Ammon's horn (tissue), 1 donor: ENCODE measurements around the gene SMARCAD1.

Experiments used
- DNase-seq: peaks from one replicate; pipeline ENCODE4 v3.0.0-alpha.2; 2016; ENCODE audit warnings: low spot score

Gene SMARCAD1

GRCh38 chr4:94228493-94229216 lies 21.0 kb downstream of the SMARCAD1 start:
- no peak for DNase-seq

DNA sequence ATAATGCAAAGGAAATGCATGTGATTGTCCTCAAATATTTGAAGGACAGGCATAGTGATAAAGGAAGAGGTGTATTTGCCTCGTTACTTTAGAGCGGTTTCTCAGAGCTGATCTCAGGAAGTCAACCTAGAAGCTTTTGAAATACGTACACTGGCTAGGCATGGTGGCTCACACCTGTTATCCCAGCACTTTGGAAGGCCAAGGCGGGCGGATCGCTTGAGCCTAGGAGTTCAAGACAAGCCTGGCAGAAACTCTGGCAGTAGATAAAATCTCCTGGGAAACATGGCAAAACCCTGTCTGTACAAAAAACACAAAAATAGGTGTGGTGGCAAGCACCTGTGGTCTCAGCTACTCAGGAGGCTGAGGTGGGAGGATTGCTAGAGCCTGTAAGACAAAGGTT lies 24.9 kb downstream of the SMARCAD1 start:
- DNase-seq, result no peak

DNA sequence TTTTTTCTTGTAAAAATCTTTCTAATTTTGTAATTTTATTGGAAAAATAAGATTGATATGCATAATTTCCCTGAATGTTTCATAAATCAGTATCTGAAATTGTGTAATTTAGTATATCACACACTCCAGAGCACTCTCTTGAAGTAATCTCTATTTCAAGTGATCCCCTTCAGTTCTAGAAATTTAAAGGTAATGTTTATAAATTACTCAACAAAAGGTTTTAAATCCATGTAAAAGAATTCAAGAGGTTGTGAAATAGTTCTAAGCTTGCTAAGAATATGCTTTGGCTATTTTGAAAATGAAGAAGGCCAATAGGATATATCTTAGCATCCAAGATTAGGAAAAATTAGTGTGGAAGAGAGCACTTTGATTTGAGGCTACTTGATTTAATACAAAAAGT lies 28.2 kb downstream of the SMARCAD1 start:
- DNase-seq, result no peak

DNA sequence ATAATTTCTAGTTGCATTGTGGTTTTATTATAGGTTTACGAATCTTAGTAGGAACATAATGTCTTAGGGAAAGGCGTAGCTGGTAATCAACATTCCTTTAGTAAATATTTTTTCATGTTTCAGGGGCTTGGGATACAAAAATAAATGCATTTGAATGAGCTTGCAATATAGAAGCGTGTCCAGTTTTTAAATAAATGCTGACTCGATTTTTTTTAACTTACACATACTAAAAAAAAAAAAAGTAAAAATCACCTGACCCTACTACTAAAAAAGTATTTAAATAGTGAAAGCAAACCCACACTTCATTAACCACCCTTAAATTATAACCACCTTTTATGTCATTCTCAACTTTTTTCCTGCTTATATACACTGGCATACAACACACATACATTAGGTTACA lies 29.6 kb downstream of the SMARCAD1 start:
- DNase-seq, result no peak

- no peak for DNase-seq
These were observed 30.5 kb downstream of the SMARCAD1 start for GRCh38 chr4:94238160-94238559.

DNA sequence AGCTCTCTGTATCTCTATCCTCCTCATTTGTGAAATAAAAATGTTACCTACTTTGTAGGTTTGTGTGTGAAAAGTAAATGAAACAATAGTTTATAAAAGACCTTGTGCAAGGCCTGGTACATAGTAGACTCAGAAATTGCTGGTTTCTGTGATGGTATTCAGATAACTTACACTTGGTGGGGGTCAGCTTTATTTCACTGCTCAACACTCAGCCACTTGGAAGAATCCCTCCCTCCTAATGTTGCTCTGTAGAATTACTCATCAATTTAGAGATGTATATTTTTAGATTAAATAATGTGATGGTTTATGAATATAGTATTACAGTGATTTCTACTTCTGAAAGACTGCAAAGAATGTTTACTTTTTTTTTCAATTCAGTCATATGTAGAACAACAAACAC lies 32.7 kb downstream of the SMARCAD1 start:
- DNase-seq, result no peak

GRCh38 chr4:94244087-94244828 lies 36.6 kb downstream of the SMARCAD1 start:
- DNase-seq, result no peak

- no peak for DNase-seq
These were observed 37.1 kb downstream of the SMARCAD1 start for GRCh38 chr4:94244829-94245185.

DNA sequence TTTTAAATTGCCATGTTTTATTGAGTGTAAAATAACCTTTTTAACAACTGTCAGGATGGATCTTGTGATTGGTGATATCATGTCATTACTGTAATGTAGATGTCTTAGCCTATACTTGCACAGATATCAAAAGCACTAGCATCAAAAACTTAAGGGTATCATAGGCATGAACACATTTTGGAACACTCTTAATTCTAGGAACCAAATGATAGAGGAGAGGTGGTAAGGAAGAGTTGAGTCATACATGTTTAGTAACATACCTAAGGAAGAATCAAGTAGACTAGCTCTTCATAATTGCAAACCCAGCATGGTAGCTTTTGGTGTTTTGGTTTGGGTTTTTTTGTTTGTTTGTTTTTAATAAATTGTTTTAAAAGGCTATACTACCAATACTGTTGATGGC lies 43.4 kb downstream of the SMARCAD1 start:
- DNase-seq, result no peak

- peak; percentile 2 for DNase-seq
These were observed 45.4 kb downstream of the SMARCAD1 start for GRCh38 chr4:94253036-94253435.

DNA sequence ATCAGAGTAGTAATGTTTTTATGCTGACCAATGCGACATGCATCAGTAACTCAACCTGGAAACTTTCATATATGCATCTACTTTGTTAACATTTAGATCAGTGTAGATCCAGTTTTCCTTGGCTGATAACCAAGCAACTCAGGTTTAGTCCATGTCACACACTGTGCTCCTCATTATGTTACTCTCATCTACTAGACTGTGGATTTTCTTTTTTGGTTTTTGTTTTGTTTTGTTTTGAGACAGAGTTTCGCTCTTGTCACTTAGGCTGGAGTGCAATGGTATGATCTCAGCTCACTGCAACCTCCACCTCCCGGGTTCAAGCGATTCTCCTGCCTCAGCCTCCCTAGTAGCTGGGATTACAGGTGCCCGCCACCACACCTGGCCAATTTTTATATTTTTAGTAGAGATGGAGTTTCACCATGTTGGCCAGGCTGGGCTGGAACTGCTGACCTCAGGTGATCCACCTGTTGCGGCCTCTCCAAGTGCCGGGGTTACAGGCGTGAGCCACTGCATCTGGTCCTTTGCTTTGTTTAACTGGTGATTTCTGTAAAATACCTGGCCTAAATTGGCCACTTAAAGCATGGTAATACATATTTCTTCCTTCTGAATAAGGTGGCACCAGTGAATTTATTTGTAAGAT lies 48.6 kb downstream of the SMARCAD1 start:
- DNase-seq, result no peak

GRCh38 chr4:94256828-94257227 lies 49.2 kb downstream of the SMARCAD1 start:
- no peak for DNase-seq

- DNase-seq, result no peak
These were observed 54.7 kb downstream of the SMARCAD1 start for GRCh38 chr4:94262163-94263016.

DNA sequence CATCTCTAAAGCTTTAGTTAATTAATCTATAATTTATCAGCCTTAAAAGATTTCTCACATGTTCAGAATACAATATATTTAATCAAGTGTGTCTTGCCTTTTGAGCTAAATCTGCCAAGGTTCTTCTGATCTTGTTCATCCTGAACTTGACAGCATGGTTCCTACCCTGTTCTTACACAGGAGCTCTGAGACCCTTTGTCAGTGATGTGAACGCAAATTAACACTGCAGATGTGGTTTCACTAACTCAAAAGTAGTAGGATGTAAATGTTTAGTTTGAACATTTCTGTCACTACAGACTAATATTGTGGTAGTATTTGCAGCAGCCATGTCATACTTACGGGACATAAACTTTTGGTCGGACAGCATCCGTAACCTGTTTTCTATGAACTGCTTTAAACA lies 59.4 kb downstream of the SMARCAD1 start:
- no peak for DNase-seq

DNA sequence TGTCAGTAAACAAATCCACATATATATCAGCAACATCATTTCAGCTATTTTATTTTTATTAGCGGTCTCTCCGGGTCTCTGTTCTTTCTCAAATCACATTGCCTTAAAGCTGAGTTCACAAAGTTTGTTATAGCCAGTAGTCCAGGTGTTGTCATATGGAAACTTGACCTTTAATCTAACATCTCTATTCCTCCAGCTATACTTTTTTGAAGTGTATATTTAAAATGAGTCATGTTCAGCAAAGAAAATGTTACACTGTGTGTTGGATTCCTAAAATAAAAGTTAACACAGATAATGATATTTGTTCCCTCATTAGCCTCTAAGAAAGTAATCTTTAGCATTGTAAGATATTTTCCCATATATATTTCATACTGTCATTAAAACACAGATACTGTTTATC lies 63.6 kb downstream of the SMARCAD1 start:
- DNase-seq, result no peak

- no peak for DNase-seq
These were observed 67.2 kb downstream of the SMARCAD1 start for GRCh38 chr4:94274912-94275311.

DNA sequence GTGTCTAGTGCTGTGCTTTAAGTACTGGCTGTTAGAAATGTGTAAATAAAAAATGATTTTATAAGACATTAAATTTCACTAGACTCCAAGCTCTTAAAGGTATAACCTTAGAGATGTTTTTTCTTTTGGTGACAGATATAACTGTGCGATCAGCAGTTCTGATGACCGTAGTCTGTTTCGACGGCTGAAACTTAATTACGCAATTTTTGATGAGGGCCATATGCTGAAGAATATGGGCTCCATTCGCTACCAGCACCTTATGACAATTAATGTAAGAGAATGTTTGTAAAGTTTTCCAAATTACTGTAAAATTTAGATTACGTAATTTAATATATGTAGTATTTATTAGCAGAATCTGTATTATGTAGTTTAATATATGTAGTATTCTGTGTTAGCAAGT lies 68.5 kb downstream of the SMARCAD1 start:
- DNase-seq, result no peak

GRCh38 chr4:94277534-94277933 lies 69.9 kb downstream of the SMARCAD1 start:
- DNase-seq, result no peak

GRCh38 chr4:94278781-94279180 lies 71.1 kb downstream of the SMARCAD1 start:
- DNase-seq, result no peak

- DNase-seq, result no peak
These were observed 77.2 kb downstream of the SMARCAD1 start for GRCh38 chr4:94284889-94285288.

DNA sequence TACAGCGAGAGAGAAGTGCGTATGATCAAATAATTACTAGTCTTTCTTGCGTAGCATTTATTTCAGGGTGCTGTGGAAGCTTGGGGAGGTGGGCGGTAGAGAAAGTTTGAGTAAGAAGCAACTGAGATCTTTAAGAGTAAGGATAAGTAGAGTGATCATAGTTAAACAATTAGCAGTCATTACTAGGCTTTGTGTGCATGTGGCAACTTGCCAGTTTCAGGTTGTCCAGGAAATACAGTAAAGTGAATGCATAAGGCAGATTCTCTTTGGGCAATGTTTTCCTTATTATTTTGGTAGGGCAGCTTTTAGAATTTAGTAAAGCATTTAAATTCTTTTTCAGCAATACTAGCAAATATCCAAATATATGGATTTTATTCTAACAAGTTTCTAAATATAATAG lies 78.0 kb downstream of the SMARCAD1 start:
- DNase-seq, result no peak

- DNase-seq, result no peak
These were observed 82.6 kb downstream of the SMARCAD1 start for GRCh38 chr4:94290245-94290644.
